GM12878 (cell line): ENCODE data around the gene TTLL10. TPM values are rescaled to one million over a fixed set of nuclear protein-coding genes. Genes with fewer than 3 reads are reported as not detected.
A peak's percentile ranks its signal among the peaks of the same experiment; 100 is the strongest.

ENCODE experiments used
- ATF2 ChIP-seq: IDR thresholded peaks from 2 replicates; pipeline ENCODE4 v1.6.1; 2012; ENCODE audit warnings: low read length, inconsistent platforms
- CUX1 ChIP-seq: IDR thresholded peaks from 2 replicates; pipeline ENCODE4 v1.6.1; 2012; ENCODE audit warnings: improper control_type of control experiment, low read depth, low read length; ENCODE audit not compliant: insufficient replicate concordance
- DPF2 ChIP-seq: fragments of 450-650 bp; IDR thresholded peaks from 2 replicates; pipeline ENCODE4 v1.6.1; 2017; ENCODE audit warnings: mild to moderate bottlenecking
- EGR1 ChIP-seq, 2 experiments: IDR thresholded peaks; 1 replicate in 1 of 2; 2 replicates in 1 of 2; pipeline ENCODE4 v1.6.1; 2011 to 2012; ENCODE audit warnings: low read depth in 2 of 2, low read length in 2 of 2, borderline replicate concordance in 1 of 2, mild to moderate bottlenecking in 1 of 2, moderate library complexity in 1 of 2
- ETV6 ChIP-seq, 2 experiments: fragments of 450-650 bp in 1 of 2; IDR thresholded peaks in 1 of 2; conservative IDR thresholded peaks in 1 of 2; 2 replicates each; pipeline ENCODE4 v1.6.1; 2014; ENCODE audit warnings: antibody characterized with exemption in 1 of 2, borderline replicate concordance in 1 of 2, low read depth in 1 of 2, mild to moderate bottlenecking in 1 of 2, moderate library complexity in 1 of 2
- FOXK2 ChIP-seq: fragments of 450-650 bp; IDR thresholded peaks from 2 replicates; pipeline ENCODE4 v1.6.1; 2017; ENCODE audit warnings: mild to moderate bottlenecking, moderate library complexity
- HDAC2 ChIP-seq: fragments of 200-600 bp; sonication (generic); IDR thresholded peaks from 2 replicates; pipeline ENCODE4 v1.6.1; 2017
- HSF1 ChIP-seq: fragments of 150-350 bp; IDR thresholded peaks from 2 replicates; pipeline ENCODE4 v1.6.1; 2014; ENCODE audit warnings: mild to moderate bottlenecking, low read depth, low read length
- IKZF1 ChIP-seq: fragments of 450-650 bp; conservative IDR thresholded peaks from 2 replicates; pipeline ENCODE4 v1.6.1; 2017; ENCODE audit warnings: antibody characterized with exemption, mild to moderate bottlenecking
- IKZF2 ChIP-seq, 2 experiments: fragments of 450-650 bp; IDR thresholded peaks; 2 replicates each; pipeline ENCODE4 v1.6.1; 2017; ENCODE audit warnings: mild to moderate bottlenecking in 2 of 2, moderate library complexity in 2 of 2
- KAT2A ChIP-seq: conservative IDR thresholded peaks from 2 replicates; pipeline ENCODE4 v1.6.1; 2011; ENCODE audit warnings: low read depth, low read length; ENCODE audit not compliant: control insufficient read depth
- KLF5 ChIP-seq: fragments of 450-650 bp; IDR thresholded peaks from 2 replicates; pipeline ENCODE4 v1.6.1; 2014; ENCODE audit warnings: mild to moderate bottlenecking; ENCODE audit not compliant: partially characterized antibody
- PAX8 ChIP-seq: fragments of 450-650 bp; IDR thresholded peaks from 2 replicates; pipeline ENCODE4 v1.6.1; 2017; ENCODE audit warnings: mild to moderate bottlenecking, moderate library complexity
- RCOR1 ChIP-seq: conservative IDR thresholded peaks from 2 replicates; pipeline ENCODE4 v1.6.1; 2012; ENCODE audit warnings: low read depth, low read length, improper control_type of control experiment
- SKIL ChIP-seq: fragments of 450-650 bp; IDR thresholded peaks from 2 replicates; pipeline ENCODE4 v1.6.1; 2017; ENCODE audit warnings: mild to moderate bottlenecking, low read depth, inconsistent platforms; ENCODE audit not compliant: poor library complexity, severe bottlenecking
- SMAD1 ChIP-seq: fragments of 450-650 bp; IDR thresholded peaks from 2 replicates; pipeline ENCODE4 v1.6.1; 2018; ENCODE audit warnings: mild to moderate bottlenecking, low read depth; ENCODE audit not compliant: partially characterized antibody
- SMARCA5 ChIP-seq: fragments of 450-650 bp; IDR thresholded peaks from 2 replicates; pipeline ENCODE4 v1.6.1; 2017; ENCODE audit warnings: mild to moderate bottlenecking
- SREBF2 ChIP-seq: IDR thresholded peaks from 2 replicates; pipeline ENCODE4 v1.6.1; 2012; ENCODE audit warnings: mild to moderate bottlenecking, low read length
- USF2 ChIP-seq: IDR thresholded peaks from 2 replicates; pipeline ENCODE4 v1.6.1; 2011; ENCODE audit warnings: low read depth, low read length, improper control_type of control experiment, borderline replicate concordance
- ZNF24 ChIP-seq: fragments of 450-650 bp; IDR thresholded peaks from 2 replicates; pipeline ENCODE4 v1.6.1; 2017; ENCODE audit warnings: antibody characterized with exemption, mild to moderate bottlenecking
- polyA plus RNA-seq, 11 experiments: library from polyadenylated mRNA; depleted of rRNA in 4 of 11; unstranded in 6 of 11; stranded (reverse) in 5 of 11; fragments of >200 nt; fragmentation: Nextera tagmentation in 4 of 11; fragmentation: Illumina TruSeq in 1 of 11; extraction: Ambion mirVana in 4 of 11; extraction: Trizol in 1 of 11; gene quantifications; 1 replicate in 1 of 11; 2 replicates in 10 of 11; pipeline versions ENCODE4 v1.2.1 to v1.2.3, GENCODE V29; 2011 to 2016; ENCODE audit warnings: inconsistent platforms in 2 of 11, missing spikeins in 2 of 11, low read depth in 1 of 11
- total RNA-seq, 4 experiments: library from RNA; depleted of rRNA in 3 of 4; stranded (reverse); fragments of >200 nt in 3 of 4; fragmentation: Illumina TruSeq in 1 of 4; extraction: Trizol in 1 of 4; gene quantifications; 2 replicates each; pipeline versions ENCODE4 v1.2.1 to v1.2.3, GENCODE V29; 2013 to 2021

TTLL10 gene
- total and polyA plus RNA-seq, 10 of the 15 experiments (the other 5 are each of a cell fraction or from before 2014, with no cell fraction given): not detected

GRCh38 chr1:1232208-1232795 is 58.6 kb downstream of the TTLL10 start, which contains the start of gene B3GALT6 (continued):
- TF ChIP-seq USF2 (no peak), ZNF24 (no peak), KAT2A (no peak), HSF1 (no peak), ATF2 (no peak), IKZF1 (no peak), FOXK2 (no peak), SKIL (no peak), SREBF2 (no peak), SMARCA5 (no peak), HDAC2 (no peak), RCOR1 (peak; percentile 5; the same call in 1 of the 2 replicates), ETV6 (conservative IDR thresholded peaks at IDR 0.05 in 1 of 2, IDR thresholded peaks at IDR 0.05 in 1 of 2; ENCODE audit: borderline replicate concordance in 1 of 2, low read depth in 1 of 2) (no peak), CUX1 (no peak), KLF5 (no peak), DPF2 (no peak), EGR1 (IDR thresholded peaks at IDR 0.05; ENCODE audit: borderline replicate concordance in 1 of 2, low read depth in 2 of 2, low read length in 2 of 2) (no peak), SMAD1 (no peak), PAX8 (no peak), IKZF2 (IDR thresholded peaks at IDR 0.05) (no peak)
